ENCODE data around the gene GPC6.

Gene GPC6

GRCh38 chr13:94286581-94286980, 1060.0 kb downstream of the GPC6 start:
- no peak for TF ChIP-seq CTCF (IDR thresholded peaks at IDR 0.05; ENCODE audit: insufficient read depth, low read length, missing control alignments)
- no peak overlapping the region for H3K4me3 ChIP-seq (ENCODE audit: low read depth, low read length)
- ChIA-PET CTCF (interaction anchor here (0.6 to 1.4 kb wide), 2 partner anchors 75 to 141 kb away, joined by 3 read pairs; no protein-coding TSS in a partner anchor), POLR2A (no interaction called here)
- DNase-seq (ENCODE audit: low read depth, low spot score), result no peak

- no peak for DNase-seq (ENCODE audit: low read depth, low spot score)
- H3K4me3 ChIP-seq (ENCODE audit: low read depth, low read length), result no peak overlapping the region
- no peak for TF ChIP-seq CTCF (IDR thresholded peaks at IDR 0.05; ENCODE audit: insufficient read depth, low read length, missing control alignments)
- CTCF ChIA-PET, result no interaction called here
- POLR2A ChIA-PET, result no interaction called here
Observed at GRCh38 chr13:94291631-94292322, 1065.2 kb downstream of the GPC6 start.

- DNase-seq (ENCODE audit: low read depth, low spot score), result no peak
- no peak for TF ChIP-seq CTCF (IDR thresholded peaks at IDR 0.05; ENCODE audit: insufficient read depth, low read length, missing control alignments)
Observed at GRCh38 chr13:94292323-94292640, 1065.7 kb downstream of the GPC6 start.

GRCh38 chr13:94296471-94296870, 1069.9 kb downstream of the GPC6 start:
- no peak for TF ChIP-seq CTCF (IDR thresholded peaks at IDR 0.05; ENCODE audit: insufficient read depth, low read length, missing control alignments)
- H3K4me3 ChIP-seq (ENCODE audit: low read depth, low read length), result no peak overlapping the region
- ChIA-PET CTCF (no interaction called here), POLR2A (no interaction called here)
- no peak for DNase-seq (ENCODE audit: low read depth, low spot score)

More at GRCh38 chr13:94292323-94292640, 1065.7 kb downstream of the GPC6 start:
- ChIA-PET POLR2A (no interaction called here), CTCF (no interaction called here)
- no peak overlapping the region for H3K4me3 ChIP-seq (ENCODE audit: low read depth, low read length)

GRCh38 chr13:94298346-94298745, 1071.7 kb downstream of the GPC6 start:
- DNase-seq (ENCODE audit: low read depth, low spot score), result no peak
- no peak for TF ChIP-seq CTCF (IDR thresholded peaks at IDR 0.05; ENCODE audit: insufficient read depth, low read length, missing control alignments)
- no peak overlapping the region for H3K4me3 ChIP-seq (ENCODE audit: low read depth, low read length)
- ChIA-PET CTCF (no interaction called here), POLR2A (no interaction called here)

- H3K4me3 ChIP-seq (ENCODE audit: low read depth, low read length), result no peak overlapping the region
- CTCF ChIA-PET, result no interaction called here
- no peak for TF ChIP-seq CTCF (IDR thresholded peaks at IDR 0.05; ENCODE audit: insufficient read depth, low read length, missing control alignments)
- POLR2A ChIA-PET, result interaction anchor here (0.7 kb wide), 1 partner anchor 86 kb away, joined by 3 read pairs; no protein-coding TSS in a partner anchor
- no peak for DNase-seq (ENCODE audit: low read depth, low spot score)
Observed at GRCh38 chr13:94300401-94300800, 1073.8 kb downstream of the GPC6 start.

Data from AG04449 (cell line).